ENCODE data around the gene RPE65.

- TF ChIP-seq POLR2A (IDR thresholded peaks at IDR 0.05) (no peak), CTCF (IDR thresholded peaks at IDR 0.05) (no peak)
Measured at GRCh38 chr1:68473060-68473459, 23.3 kb upstream of the RPE65 start.
